ENCODE results near the gene DIO3. TPM values are rescaled to one million over a fixed set of nuclear protein-coding genes. Genes with fewer than 3 reads are reported as not detected.

The DIO3 gene
- total and polyA plus RNA-seq, 2 of the 13 experiments (the other 11 are each of a cell fraction or from before 2014, with no cell fraction given), result not detected

DNA sequence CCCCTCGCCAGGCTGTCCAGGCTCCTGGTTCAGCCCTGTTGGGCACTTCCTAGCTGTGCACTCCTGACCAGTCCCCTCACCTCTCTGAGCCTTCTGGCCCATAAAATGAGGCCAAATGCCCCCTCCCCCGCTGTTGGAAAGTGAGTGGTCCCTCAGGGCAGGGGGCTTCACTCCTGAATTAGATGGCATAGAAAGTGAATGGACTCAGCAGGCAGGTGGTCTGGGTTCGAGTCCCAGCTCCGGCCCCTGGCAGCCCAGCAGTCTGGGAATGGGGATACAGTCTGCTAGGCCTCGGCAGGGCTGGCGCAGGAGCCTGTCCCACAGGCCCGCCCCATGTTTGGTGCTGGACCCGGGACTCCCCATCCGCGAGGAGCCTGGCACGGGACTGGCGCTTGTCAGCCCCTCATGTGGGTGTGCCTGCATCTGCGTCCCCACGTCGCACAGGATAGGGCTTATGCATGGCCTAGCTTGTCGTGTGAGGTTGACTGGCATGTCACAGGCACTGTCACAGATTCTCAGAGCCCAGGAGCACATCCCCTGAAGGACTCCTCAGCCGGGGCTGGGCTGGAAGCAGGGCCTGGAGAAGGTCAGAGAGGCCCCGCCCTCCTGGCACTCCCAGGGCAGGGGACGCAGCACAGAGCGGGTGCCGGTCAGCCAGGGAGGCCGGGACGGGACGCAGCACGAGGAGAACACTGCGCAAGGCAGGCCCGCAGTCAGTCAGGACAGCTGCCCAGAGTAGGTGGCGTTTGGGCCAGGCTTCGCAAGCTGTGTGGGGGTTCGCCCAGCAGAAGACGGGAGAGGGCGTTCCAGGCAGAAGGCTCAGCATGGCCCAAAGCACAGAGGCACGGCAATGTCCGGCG lies 40.5 kb downstream of the DIO3 start (continued):
- TF ChIP-seq, protein P1, sequence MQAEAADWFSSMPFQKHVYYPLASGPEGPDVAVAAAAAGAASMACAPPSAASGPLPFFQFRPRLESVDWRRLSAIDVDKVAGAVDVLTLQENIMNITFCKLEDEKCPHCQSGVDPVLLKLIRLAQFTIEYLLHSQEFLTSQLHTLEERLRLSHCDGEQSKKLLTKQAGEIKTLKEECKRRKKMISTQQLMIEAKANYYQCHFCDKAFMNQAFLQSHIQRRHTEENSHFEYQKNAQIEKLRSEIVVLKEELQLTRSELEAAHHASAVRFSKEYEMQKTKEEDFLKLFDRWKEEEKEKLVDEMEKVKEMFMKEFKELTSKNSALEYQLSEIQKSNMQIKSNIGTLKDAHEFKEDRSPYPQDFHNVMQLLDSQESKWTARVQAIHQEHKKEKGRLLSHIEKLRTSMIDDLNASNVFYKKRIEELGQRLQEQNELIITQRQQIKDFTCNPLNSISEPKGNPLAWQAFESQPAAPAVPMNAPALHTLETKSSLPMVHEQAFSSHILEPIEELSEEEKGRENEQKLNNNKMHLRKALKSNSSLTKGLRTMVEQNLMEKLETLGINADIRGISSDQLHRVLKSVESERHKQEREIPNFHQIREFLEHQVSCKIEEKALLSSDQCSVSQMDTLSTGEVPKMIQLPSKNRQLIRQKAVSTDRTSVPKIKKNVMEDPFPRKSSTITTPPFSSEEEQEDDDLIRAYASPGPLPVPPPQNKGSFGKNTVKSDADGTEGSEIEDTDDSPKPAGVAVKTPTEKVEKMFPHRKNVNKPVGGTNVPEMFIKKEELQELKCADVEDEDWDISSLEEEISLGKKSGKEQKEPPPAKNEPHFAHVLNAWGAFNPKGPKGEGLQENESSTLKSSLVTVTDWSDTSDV (CRISPR knock-in tag; IDR thresholded peaks at IDR 0.05), result no peak
- TF ChIP-seq, protein P2, sequence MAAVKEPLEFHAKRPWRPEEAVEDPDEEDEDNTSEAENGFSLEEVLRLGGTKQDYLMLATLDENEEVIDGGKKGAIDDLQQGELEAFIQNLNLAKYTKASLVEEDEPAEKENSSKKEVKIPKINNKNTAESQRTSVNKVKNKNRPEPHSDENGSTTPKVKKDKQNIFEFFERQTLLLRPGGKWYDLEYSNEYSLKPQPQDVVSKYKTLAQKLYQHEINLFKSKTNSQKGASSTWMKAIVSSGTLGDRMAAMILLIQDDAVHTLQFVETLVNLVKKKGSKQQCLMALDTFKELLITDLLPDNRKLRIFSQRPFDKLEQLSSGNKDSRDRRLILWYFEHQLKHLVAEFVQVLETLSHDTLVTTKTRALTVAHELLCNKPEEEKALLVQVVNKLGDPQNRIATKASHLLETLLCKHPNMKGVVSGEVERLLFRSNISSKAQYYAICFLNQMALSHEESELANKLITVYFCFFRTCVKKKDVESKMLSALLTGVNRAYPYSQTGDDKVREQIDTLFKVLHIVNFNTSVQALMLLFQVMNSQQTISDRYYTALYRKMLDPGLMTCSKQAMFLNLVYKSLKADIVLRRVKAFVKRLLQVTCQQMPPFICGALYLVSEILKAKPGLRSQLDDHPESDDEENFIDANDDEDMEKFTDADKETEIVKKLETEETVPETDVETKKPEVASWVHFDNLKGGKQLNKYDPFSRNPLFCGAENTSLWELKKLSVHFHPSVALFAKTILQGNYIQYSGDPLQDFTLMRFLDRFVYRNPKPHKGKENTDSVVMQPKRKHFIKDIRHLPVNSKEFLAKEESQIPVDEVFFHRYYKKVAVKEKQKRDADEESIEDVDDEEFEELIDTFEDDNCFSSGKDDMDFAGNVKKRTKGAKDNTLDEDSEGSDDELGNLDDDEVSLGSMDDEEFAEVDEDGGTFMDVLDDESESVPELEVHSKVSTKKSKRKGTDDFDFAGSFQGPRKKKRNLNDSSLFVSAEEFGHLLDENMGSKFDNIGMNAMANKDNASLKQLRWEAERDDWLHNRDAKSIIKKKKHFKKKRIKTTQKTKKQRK (IDR thresholded peaks at IDR 0.05; ENCODE audit: low read length), result no peak
- no peak for TF ChIP-seq RCOR2 (CRISPR knock-in tag; IDR thresholded peaks at IDR 0.05)

DNA sequence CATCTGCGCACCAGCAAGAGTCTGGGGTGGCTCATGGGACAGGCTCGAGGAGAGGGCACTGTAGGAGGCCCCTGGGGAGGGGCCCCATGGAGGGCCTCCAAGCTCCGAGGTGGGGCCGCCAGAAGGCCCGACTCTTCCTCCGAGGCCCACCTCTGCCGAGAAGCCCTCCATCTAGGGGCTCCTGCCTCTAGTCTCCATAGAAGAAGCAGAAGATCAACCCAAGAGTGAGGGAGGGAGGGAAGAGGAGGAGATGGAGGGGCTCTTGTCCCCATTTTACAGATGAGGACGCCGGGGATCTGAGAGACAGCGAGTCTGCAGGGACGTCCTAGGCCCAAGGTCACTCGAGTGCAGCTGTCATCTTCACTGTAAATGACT lies 41.2 kb downstream of the DIO3 start:
- no peak for FAIRE-seq
- TF ChIP-seq ZNF280B (CRISPR knock-in tag; IDR thresholded peaks at IDR 0.05; ENCODE audit: borderline replicate concordance) (no peak), FOXK2 (IDR thresholded peaks at IDR 0.05) (no peak), ZNF451 (CRISPR knock-in tag; IDR thresholded peaks at IDR 0.05) (no peak), ZNF337 (CRISPR knock-in tag; IDR thresholded peaks at IDR 0.05; ENCODE audit: borderline replicate concordance, low read depth) (no peak), ZNF33B (CRISPR knock-in tag; IDR thresholded peaks at IDR 0.05) (no peak)
- TF ChIP-seq, protein P3, sequence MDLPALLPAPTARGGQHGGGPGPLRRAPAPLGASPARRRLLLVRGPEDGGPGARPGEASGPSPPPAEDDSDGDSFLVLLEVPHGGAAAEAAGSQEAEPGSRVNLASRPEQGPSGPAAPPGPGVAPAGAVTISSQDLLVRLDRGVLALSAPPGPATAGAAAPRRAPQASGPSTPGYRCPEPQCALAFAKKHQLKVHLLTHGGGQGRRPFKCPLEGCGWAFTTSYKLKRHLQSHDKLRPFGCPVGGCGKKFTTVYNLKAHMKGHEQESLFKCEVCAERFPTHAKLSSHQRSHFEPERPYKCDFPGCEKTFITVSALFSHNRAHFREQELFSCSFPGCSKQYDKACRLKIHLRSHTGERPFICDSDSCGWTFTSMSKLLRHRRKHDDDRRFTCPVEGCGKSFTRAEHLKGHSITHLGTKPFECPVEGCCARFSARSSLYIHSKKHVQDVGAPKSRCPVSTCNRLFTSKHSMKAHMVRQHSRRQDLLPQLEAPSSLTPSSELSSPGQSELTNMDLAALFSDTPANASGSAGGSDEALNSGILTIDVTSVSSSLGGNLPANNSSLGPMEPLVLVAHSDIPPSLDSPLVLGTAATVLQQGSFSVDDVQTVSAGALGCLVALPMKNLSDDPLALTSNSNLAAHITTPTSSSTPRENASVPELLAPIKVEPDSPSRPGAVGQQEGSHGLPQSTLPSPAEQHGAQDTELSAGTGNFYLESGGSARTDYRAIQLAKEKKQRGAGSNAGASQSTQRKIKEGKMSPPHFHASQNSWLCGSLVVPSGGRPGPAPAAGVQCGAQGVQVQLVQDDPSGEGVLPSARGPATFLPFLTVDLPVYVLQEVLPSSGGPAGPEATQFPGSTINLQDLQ (CRISPR knock-in tag; IDR thresholded peaks at IDR 0.05), result no peak
- TF ChIP-seq, protein P4, sequence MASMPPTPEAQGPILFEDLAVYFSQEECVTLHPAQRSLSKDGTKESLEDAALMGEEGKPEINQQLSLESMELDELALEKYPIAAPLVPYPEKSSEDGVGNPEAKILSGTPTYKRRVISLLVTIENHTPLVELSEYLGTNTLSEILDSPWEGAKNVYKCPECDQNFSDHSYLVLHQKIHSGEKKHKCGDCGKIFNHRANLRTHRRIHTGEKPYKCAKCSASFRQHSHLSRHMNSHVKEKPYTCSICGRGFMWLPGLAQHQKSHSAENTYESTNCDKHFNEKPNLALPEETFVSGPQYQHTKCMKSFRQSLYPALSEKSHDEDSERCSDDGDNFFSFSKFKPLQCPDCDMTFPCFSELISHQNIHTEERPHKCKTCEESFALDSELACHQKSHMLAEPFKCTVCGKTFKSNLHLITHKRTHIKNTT (CRISPR knock-in tag; IDR thresholded peaks at IDR 0.05), result no peak

More for the DNA sequence above, 41.2 kb downstream of the DIO3 start:
- intact Hi-C loops (cut with micrococcal nuclease; ENCODE audit: unreplicated experiment), result no loop called here
- no peak overlapping the region for H2AFZ ChIP-seq (ENCODE audit: low read length)
- no peak overlapping the region for H3K27ac ChIP-seq (ENCODE audit: extremely low read length, insufficient read depth, low read length)
- WGBS (ENCODE audit: low lambda C conversion rate), result 53% methylated on average over 10 of the region's 12 CpGs
- H3K4me1 ChIP-seq (ENCODE audit: insufficient read depth, low read length), result no peaks in the 10 kb centered on the region
- DNase-seq (ENCODE audit: low spot score), result no peak
- no peak overlapping the region for H3K9ac ChIP-seq (ENCODE audit: insufficient read depth, low read depth, low read length)
- no peaks in the 10 kb centered on the region for H3K36me3 ChIP-seq (replicated peaks in 1 of 2; ENCODE audit: control insufficient read depth in 1 of 2, insufficient read depth in 2 of 2, low read length in 2 of 2)
- no peaks in the 10 kb centered on the region for H3K79me2 ChIP-seq (ENCODE audit: insufficient read depth, low read length)
- H3K27me3 ChIP-seq (ENCODE audit: control insufficient read depth in 1 of 2, insufficient read depth in 2 of 2, low read length in 2 of 2), result peaks cover 6 to 54% of the 10 kb centered on the region in 2 experiments; a peak in 3 of 5 replicates
- BruUV-seq (replicated peaks), result no TSS peak
- no peak for ATAC-seq
- H3K9me3 ChIP-seq (ENCODE audit: low read length), result no peaks in the 10 kb centered on the region
- no peak overlapping the region for H3K4me3 ChIP-seq (replicated peaks in 1 of 3; ENCODE audit: insufficient read depth in 1 of 3, low read depth in 2 of 3, low read length in 3 of 3)
- H3K4me2 ChIP-seq (ENCODE audit: low read depth, low read length), result no peak overlapping the region
- no peaks in the 10 kb centered on the region for H4K20me1 ChIP-seq (ENCODE audit: insufficient read depth, low read length)
- in situ Hi-C loops (cut with HindIII; ENCODE audit: extremely low pct_ligation_motif_present, low pct_unique_long_range_greater_than_20kb), result no loop called here
- POLR2A ChIA-PET, result no interaction called here
- CTCF ChIA-PET (ENCODE audit: low intra/inter-chr PET ratio, low total read pairs), result no interaction called here
